H1 (cell line): ENCODE measurements around the gene UNC13C. TPM values are rescaled to one million over a fixed set of nuclear protein-coding genes. Genes with fewer than 3 reads are reported as not detected.

Experiments used
- CTCF ChIA-PET: fragments of 300-600 bp; sonication (Branson Sonifier 250); formaldehyde crosslinking; loops from one replicate; lab custom pipeline; 2021; ENCODE audit not compliant: partially characterized antibody; lab: Charles Lee
- POLR2A ChIA-PET: fragments of 300-600 bp; sonication (Branson Sonifier 250); formaldehyde crosslinking; loops from one replicate; lab custom pipeline; 2021; ENCODE audit warnings: inconsistent platforms; ENCODE audit not compliant: partially characterized antibody; lab: Charles Lee
- DNase-seq, 2 experiments: peaks; one replicate each; pipeline versions ENCODE4 v3.0.0 to v3.0.0-alpha.2; 2010 to 2022; ENCODE audit warnings: low spot score in 2 of 2, low read depth in 1 of 2, mixed read lengths in 1 of 2
- FAIRE-seq: peaks from 2 replicates; lab custom pipeline; 2011; peaks lifted over from hg19 to GRCh38; lab: Jason Lieb, UNC
- H2AFZ ChIP-seq: 2 replicates; pipeline ENCODE4 v1.8.1; 2012; ENCODE audit warnings: low read length, inconsistent platforms
- H2AK5ac ChIP-seq: 2 replicates; pipeline ENCODE4 v1.6.1; 2013; ENCODE audit warnings: low read depth, low read length
- H2BK120ac ChIP-seq: replicated peaks from 2 replicates; pipeline ENCODE3; 2013; ENCODE audit warnings: low read depth, low read length, inconsistent platforms
- H2BK12ac ChIP-seq: 2 replicates; pipeline ENCODE4 v1.6.1; 2013; ENCODE audit warnings: low read depth, low read length
- H2BK15ac ChIP-seq: 2 replicates; pipeline ENCODE4 v1.6.1; 2013; ENCODE audit warnings: low read length
- H2BK20ac ChIP-seq: 2 replicates; pipeline ENCODE4 v1.6.1; 2013; ENCODE audit warnings: low read length
- H2BK5ac ChIP-seq: 2 replicates; pipeline ENCODE4 v1.6.1; 2013; ENCODE audit warnings: low read depth, low read length
- H3K14ac ChIP-seq: 2 replicates; pipeline ENCODE4 v1.6.1; 2013; ENCODE audit warnings: inconsistent platforms; ENCODE audit not compliant: insufficient read length
- H3K18ac ChIP-seq: 2 replicates; pipeline ENCODE4 v1.6.1; 2013; ENCODE audit warnings: low read length; ENCODE audit errors: extremely low read depth
- H3K23ac ChIP-seq: 2 replicates; pipeline ENCODE4 v1.6.1; 2013; ENCODE audit warnings: inconsistent platforms; ENCODE audit not compliant: insufficient read length
- H3K23me2 ChIP-seq: 2 replicates; pipeline ENCODE4 v1.6.1; 2013; ENCODE audit warnings: low read depth, low read length
- H3K27ac ChIP-seq: 2 replicates; pipeline ENCODE4 v1.6.1; 2011; ENCODE audit warnings: low read depth, low read length, inconsistent platforms
- H3K27me3 ChIP-seq, 4 experiments: replicated peaks in 1 of 4; 1 replicate in 1 of 4; 2 replicates in 3 of 4; pipeline versions ENCODE4 v1.6.1 to v1.8.1; 2011 to 2013; ENCODE audit warnings: low read length in 3 of 4, mild to moderate bottlenecking in 3 of 4, inconsistent platforms in 2 of 4, mixed read lengths in 2 of 4, moderate library complexity in 1 of 4; ENCODE audit not compliant: control insufficient read depth in 3 of 4, insufficient read depth in 3 of 4; ENCODE audit errors: extremely low read depth in 1 of 4
- H3K36me3 ChIP-seq, 4 experiments: 2 replicates each; pipeline versions ENCODE4 v1.6.1 to v1.8.1; 2011 to 2013; ENCODE audit warnings: mild to moderate bottlenecking in 4 of 4, low read length in 3 of 4, moderate library complexity in 2 of 4, control low read depth in 1 of 4, inconsistent platforms in 1 of 4; ENCODE audit not compliant: insufficient read depth in 4 of 4, control insufficient read depth in 2 of 4
- H3K4ac ChIP-seq: replicated peaks from 2 replicates; pipeline ENCODE3; 2013; ENCODE audit warnings: low read length, low read depth, mixed read lengths, inconsistent platforms; ENCODE audit not compliant: insufficient read length
- H3K4me1 ChIP-seq, 4 experiments: replicated peaks in 1 of 4; 1 replicate in 1 of 4; 2 replicates in 3 of 4; pipeline versions ENCODE4 v1.6.1 to v1.8.1; 2011 to 2013; ENCODE audit warnings: low read length in 3 of 4, inconsistent platforms in 2 of 4, mixed read lengths in 1 of 4; ENCODE audit not compliant: insufficient read depth in 4 of 4, control insufficient read depth in 3 of 4
- H3K4me2 ChIP-seq, 2 experiments: 2 replicates each; pipeline versions ENCODE4 v1.6.1 to v1.8.1; 2011 to 2013; ENCODE audit warnings: low read depth in 2 of 2, low read length in 2 of 2, control low read depth in 1 of 2, inconsistent platforms in 1 of 2, mild to moderate bottlenecking in 1 of 2; ENCODE audit not compliant: insufficient read depth in 1 of 2
- H3K4me3 ChIP-seq, 4 experiments: fragments of 200-600, 300-600 bp in 1 of 4; sonication (generic), shearing (Covaris generic), sonication (Bioruptor Twin) in 1 of 4; 2 replicates each; pipeline versions ENCODE4 v1.5.1 to v1.8.1; 2011 to 2016; ENCODE audit warnings: low read length in 4 of 4, low read depth in 3 of 4, control low read depth in 2 of 4, inconsistent platforms in 2 of 4, mild to moderate bottlenecking in 2 of 4, mixed read lengths in 1 of 4, moderate library complexity in 1 of 4; ENCODE audit not compliant: insufficient read depth in 2 of 4; ENCODE audit errors: extremely low read depth in 1 of 4
- H3K56ac ChIP-seq: replicated peaks from 2 replicates; pipeline ENCODE3; 2013; ENCODE audit warnings: low read depth, mild to moderate bottlenecking, mixed read lengths, low read length, inconsistent platforms; ENCODE audit not compliant: insufficient read length
- H3K79me1 ChIP-seq: 2 replicates; pipeline ENCODE4 v1.6.1; 2013; ENCODE audit warnings: low read depth, low read length, control low read depth
- H3K79me2 ChIP-seq, 2 experiments: 2 replicates each; pipeline versions ENCODE4 v1.6.1 to v1.8.1; 2012 to 2013; ENCODE audit warnings: low read length in 2 of 2, mild to moderate bottlenecking in 2 of 2, inconsistent platforms in 1 of 2; ENCODE audit not compliant: insufficient read depth in 2 of 2, control insufficient read depth in 1 of 2
- H3K9ac ChIP-seq, 4 experiments: replicated peaks in 1 of 4; 1 replicate in 1 of 4; 2 replicates in 3 of 4; pipeline versions ENCODE4 v1.6.1 to v1.8.1; 2011 to 2013; ENCODE audit warnings: low read depth in 3 of 4, low read length in 3 of 4, control low read depth in 2 of 4, mild to moderate bottlenecking in 2 of 4, moderate library complexity in 2 of 4, inconsistent platforms in 1 of 4; ENCODE audit errors: extremely low read depth in 1 of 4
- H3K9me3 ChIP-seq, 2 experiments: 2 replicates each; pipeline versions ENCODE4 v1.6.1 to v1.8.1; 2012 to 2013; ENCODE audit warnings: mild to moderate bottlenecking in 2 of 2, moderate library complexity in 2 of 2, control low read depth in 1 of 2, inconsistent platforms in 1 of 2, low read depth in 1 of 2, low read length in 1 of 2, mixed read lengths in 1 of 2; ENCODE audit not compliant: insufficient read depth in 2 of 2
- H4K20me1 ChIP-seq, 2 experiments: replicated peaks in 1 of 2; 2 replicates each; pipeline versions ENCODE3 to v1.8.1; 2011 to 2013; ENCODE audit warnings: inconsistent platforms in 2 of 2, low read length in 2 of 2, mild to moderate bottlenecking in 1 of 2; ENCODE audit not compliant: insufficient read depth in 2 of 2, control insufficient read depth in 1 of 2
- H4K5ac ChIP-seq: 2 replicates; pipeline ENCODE4 v1.6.1; 2013; ENCODE audit warnings: low read length, low read depth, mixed read lengths, inconsistent platforms; ENCODE audit not compliant: insufficient read length
- H4K8ac ChIP-seq: 2 replicates; pipeline ENCODE4 v1.8.0; 2013; ENCODE audit warnings: mild to moderate bottlenecking, moderate library complexity, low read length, inconsistent platforms; ENCODE audit not compliant: insufficient read depth; ENCODE audit errors: extremely low read depth
- H4K91ac ChIP-seq: replicated peaks from 2 replicates; pipeline ENCODE3; 2013; ENCODE audit warnings: low read length, mixed read lengths, inconsistent platforms; ENCODE audit not compliant: insufficient read length
- ASH2L ChIP-seq: fragments of 200-600, 300-600 bp; sonication (generic); IDR thresholded peaks from one replicate; pipeline ENCODE4 v1.7.1; 2017; ENCODE audit warnings: low read length
- ATF2 ChIP-seq: IDR thresholded peaks from 2 replicates; pipeline ENCODE4 v1.6.1; 2012; ENCODE audit warnings: low read length, inconsistent platforms
- BCL11A ChIP-seq, 2 experiments: IDR thresholded peaks; one replicate each; pipeline ENCODE4 v1.6.1; 2011; ENCODE audit warnings: low read depth in 2 of 2, low read length in 2 of 2, mild to moderate bottlenecking in 2 of 2
- CBX5 ChIP-seq: fragments of 300-800, 300-1000 bp; sonication (generic); IDR thresholded peaks from 2 replicates; pipeline ENCODE4 v1.7.1; 2016; ENCODE audit warnings: antibody characterized with exemption, low read length, low read depth
- HDAC2 ChIP-seq, 2 experiments: fragments of 300-600 bp in 1 of 2; sonication (generic) in 1 of 2; IDR thresholded peaks; 2 replicates each; pipeline ENCODE4 v1.6.1; 2011 to 2012; ENCODE audit warnings: low read depth in 2 of 2, low read length in 2 of 2, mild to moderate bottlenecking in 2 of 2, moderate library complexity in 2 of 2, borderline replicate concordance in 1 of 2, inconsistent platforms in 1 of 2
- NANOG ChIP-seq: IDR thresholded peaks from 2 replicates; pipeline ENCODE4 v1.6.1; 2011; ENCODE audit warnings: low read length, low read depth, mild to moderate bottlenecking, inconsistent platforms; ENCODE audit not compliant: insufficient read depth, poor library complexity, severe bottlenecking
- RAD21 ChIP-seq, 2 experiments: IDR thresholded peaks in 1 of 2; conservative IDR thresholded peaks in 1 of 2; 2 replicates each; pipeline ENCODE4 v1.6.1; 2011; ENCODE audit warnings: low read depth in 2 of 2, low read length in 2 of 2, improper control_type of control experiment in 1 of 2, inconsistent platforms in 1 of 2, mild to moderate bottlenecking in 1 of 2, moderate library complexity in 1 of 2
- RBBP5 ChIP-seq: IDR thresholded peaks from 2 replicates; pipeline ENCODE4 v1.7.1; 2012; ENCODE audit warnings: low read depth, mild to moderate bottlenecking, inconsistent platforms, low read length, moderate library complexity, borderline replicate concordance
- RXRA ChIP-seq: IDR thresholded peaks from 2 replicates; pipeline ENCODE4 v1.6.1; 2011; ENCODE audit warnings: low read depth, mild to moderate bottlenecking, low read length, moderate library complexity; ENCODE audit not compliant: insufficient read depth
- SP4 ChIP-seq: IDR thresholded peaks from 2 replicates; pipeline ENCODE4 v1.6.1; 2012; ENCODE audit warnings: low read length, inconsistent platforms
- SUZ12 ChIP-seq: fragments of 200-600 bp; sonication (generic); IDR thresholded peaks from 2 replicates; pipeline ENCODE4 v1.6.1; 2012; ENCODE audit warnings: mild to moderate bottlenecking, inconsistent platforms, low read length, moderate library complexity, mixed read lengths
- WGBS, 2 experiments: shearing (Covaris generic) in 1 of 2; methylation state at CpG; one replicate each; pipeline versions ENCODE4 v1.1.6 to v1.1.7; 2013 to 2015; ENCODE audit warnings: low lambda C conversion rate in 2 of 2, mixed read lengths in 2 of 2, inconsistent platforms in 1 of 2, low coverage in 1 of 2, missing lambda C conversion rate in 1 of 2; ENCODE audit not compliant: insufficient replicate concordance in 2 of 2, insufficient coverage in 1 of 2, insufficient read length in 1 of 2; ENCODE audit errors: extremely low coverage in 1 of 2, missing lambda C conversion rate in 1 of 2; 5-methylcytosine and 5-hydroxymethylcytosine counted together
- polyA plus RNA-seq, 7 experiments: library from polyadenylated mRNA; depleted of rRNA in 3 of 7; stranded (reverse) in 5 of 7; unstranded in 2 of 7; fragments of >200 nt in 5 of 7; fragments of 200-250 nt in 2 of 7; gene quantifications; 1 replicate in 5 of 7; 2 replicates in 1 of 7; 4 replicates in 1 of 7; pipeline versions ENCODE4 v1.2.1 to v1.2.3, GENCODE V29; 2011 to 2013; ENCODE audit warnings: missing spikeins in 2 of 7, mixed read lengths in 2 of 7
- total RNA-seq: library from RNA; stranded (reverse); fragmentation: NEBNext Ultra II Directional; extraction: Animal tissue kit (Norgen Biotek cat#: 25700); gene quantifications from 2 replicates; pipeline ENCODE4 v1.2.1, GENCODE V29; 2021
- TF ChIP-seq, protein P1 (sequence below): IDR thresholded peaks from 2 replicates; pipeline ENCODE4 v1.6.1; 2012; ENCODE audit warnings: inconsistent platforms

The UNC13C gene
- total and polyA plus RNA-seq, 2 of the 8 experiments (the other 6 are each of a cell fraction or from before 2014, with no cell fraction given), result 0.02 to 0.13 TPM

- H3K4me1 ChIP-seq, result no peaks in the 10 kb centered on the region
- H3K27ac ChIP-seq, result no peak overlapping the region
- no peak overlapping the region for H2BK20ac ChIP-seq
- no peak overlapping the region for H2BK5ac ChIP-seq
- no peak for FAIRE-seq
- H3K56ac ChIP-seq, result no peak overlapping the region
- H4K8ac ChIP-seq, result no peak overlapping the region
- POLR2A ChIA-PET, result no interaction called here
- no peaks in the 10 kb centered on the region for H3K36me3 ChIP-seq
- no peaks in the 10 kb centered on the region for H3K79me2 ChIP-seq
- H3K23me2 ChIP-seq, result no peaks in the 10 kb centered on the region
- no peak overlapping the region for H4K91ac ChIP-seq
- H2BK120ac ChIP-seq, result no peak overlapping the region
- H3K9ac ChIP-seq, result no peak overlapping the region
- no peak overlapping the region for H2BK12ac ChIP-seq
- H2BK15ac ChIP-seq, result no peak overlapping the region
- no peak for DNase-seq
- no peak overlapping the region for H3K18ac ChIP-seq
- no peaks in the 10 kb centered on the region for H4K20me1 ChIP-seq
- H4K5ac ChIP-seq, result no peak overlapping the region
- no peaks in the 10 kb centered on the region for H3K79me1 ChIP-seq
- H3K4me3 ChIP-seq, result no peak overlapping the region
- 0 out of 2 replicates have a peak overlapping the region, but pooled peaks have one; percentile 5 for H2AFZ ChIP-seq
- CTCF ChIA-PET, result no interaction called here
- H3K4me2 ChIP-seq, result no peak overlapping the region
- WGBS, 2 experiments, result 81% methylated on average over 3 of the region's 3 CpGs; no CpG with 5 or more reads in 1 of the 2 experiments
- H3K9me3 ChIP-seq, result no peaks in the 10 kb centered on the region; a peak in 1 of 4 replicates
- H3K27me3 ChIP-seq, result no peaks in the 10 kb centered on the region
- H3K23ac ChIP-seq, result no peak overlapping the region
- no peak overlapping the region for H3K4ac ChIP-seq
- no peak overlapping the region for H3K14ac ChIP-seq
- H2AK5ac ChIP-seq, result no peak overlapping the region
- no peak for TF ChIP-seq RBBP5
- no peak for TF ChIP-seq ASH2L
- no peak for TF ChIP-seq ATF2
- no peak for TF ChIP-seq SUZ12
- no peak for TF ChIP-seq CBX5
- no peak for TF ChIP-seq RAD21 (IDR thresholded peaks at IDR 0.05 in 1 of 2, conservative IDR thresholded peaks at IDR 0.05 in 1 of 2; ENCODE audit: low read depth in 2 of 2, low read length in 2 of 2)
- no peak for TF ChIP-seq HDAC2 (IDR thresholded peaks at IDR 0.05; ENCODE audit: borderline replicate concordance in 1 of 2, low read depth in 2 of 2, low read length in 2 of 2)
- TF ChIP-seq, protein P1, sequence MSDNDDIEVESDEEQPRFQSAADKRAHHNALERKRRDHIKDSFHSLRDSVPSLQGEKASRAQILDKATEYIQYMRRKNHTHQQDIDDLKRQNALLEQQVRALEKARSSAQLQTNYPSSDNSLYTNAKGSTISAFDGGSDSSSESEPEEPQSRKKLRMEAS, result no peak
- no peak for TF ChIP-seq SP4
- TF ChIP-seq BCL11A (IDR thresholded peaks at IDR 0.05; ENCODE audit: low read depth in 2 of 2, low read length in 2 of 2), result no peak
- no peak for TF ChIP-seq RXRA
- no peak for TF ChIP-seq NANOG
Observed at GRCh38 chr15:54298396-54298795, 320.2 kb downstream of the UNC13C start.
